ENCODE measurements around the gene ZCCHC7.
A peak's percentile ranks its signal among the peaks of the same experiment; 100 is the strongest.
"Not testable (repeated sequence)": the region's sequence is repeated elsewhere in the genome, so short reads cannot be mapped to it uniquely, and the experiment has no call there.

The ZCCHC7 gene

GRCh38 chr9:37121881-37122280 lies 1.5 kb downstream of the ZCCHC7 start:
- DNase-seq: no peak

- DNase-seq: no peak
Observed at GRCh38 chr9:37126214-37126788, 5.9 kb downstream of the ZCCHC7 start.

GRCh38 chr9:37127018-37127417 lies 6.6 kb downstream of the ZCCHC7 start:
- no peak for DNase-seq

GRCh38 chr9:37128051-37128450 lies 7.7 kb downstream of the ZCCHC7 start:
- no peak for DNase-seq

- no peak for DNase-seq
Observed at GRCh38 chr9:37134166-37134565, 13.8 kb downstream of the ZCCHC7 start.

GRCh38 chr9:37141015-37141414 lies 20.6 kb downstream of the ZCCHC7 start:
- no peak for DNase-seq

GRCh38 chr9:37144762-37145161 lies 24.4 kb downstream of the ZCCHC7 start:
- DNase-seq: peak in 1 of 3 experiments; percentile 25

- DNase-seq: no peak
Observed at GRCh38 chr9:37146410-37146809, 26.0 kb downstream of the ZCCHC7 start.

GRCh38 chr9:37148181-37148580 lies 27.8 kb downstream of the ZCCHC7 start:
- DNase-seq: no peak

GRCh38 chr9:37149666-37150308 lies 29.4 kb downstream of the ZCCHC7 start:
- no peak for DNase-seq

- DNase-seq: no peak
Observed at GRCh38 chr9:37150415-37150814, 30.0 kb downstream of the ZCCHC7 start.

GRCh38 chr9:37151812-37152211 lies 31.4 kb downstream of the ZCCHC7 start:
- no peak for DNase-seq

- no peak for DNase-seq
Observed at GRCh38 chr9:37152365-37152764, 32.0 kb downstream of the ZCCHC7 start.

- no peak for DNase-seq
Observed at GRCh38 chr9:37155601-37156000, 35.2 kb downstream of the ZCCHC7 start.

- DNase-seq: no peak
Observed at GRCh38 chr9:37156205-37156604, 35.8 kb downstream of the ZCCHC7 start.

- DNase-seq: no peak
Observed at GRCh38 chr9:37156781-37157356, 36.5 kb downstream of the ZCCHC7 start.

GRCh38 chr9:37157726-37158377 lies 37.5 kb downstream of the ZCCHC7 start:
- DNase-seq: no peak

GRCh38 chr9:37163299-37163698 lies 42.9 kb downstream of the ZCCHC7 start:
- no peak for DNase-seq

GRCh38 chr9:37164335-37164734 lies 44.0 kb downstream of the ZCCHC7 start:
- not testable (repeated sequence) for DNase-seq

- no peak for DNase-seq
Observed at GRCh38 chr9:37165644-37166043, 45.3 kb downstream of the ZCCHC7 start.

- no peak for DNase-seq
Observed at GRCh38 chr9:37167456-37168047, 47.2 kb downstream of the ZCCHC7 start.

- DNase-seq: no peak
Observed at GRCh38 chr9:37172557-37172956, 52.2 kb downstream of the ZCCHC7 start.

- no peak for DNase-seq
Observed at GRCh38 chr9:37174247-37174646, 53.9 kb downstream of the ZCCHC7 start.

- no peak for DNase-seq
Observed at GRCh38 chr9:37178742-37179141, 58.4 kb downstream of the ZCCHC7 start.

All from NCI-H1417 (cell line).